ENCODE results near the gene TMEM187. TPM values are rescaled to one million over a fixed set of nuclear protein-coding genes. Genes with fewer than 3 reads are reported as not detected.

The TMEM187 gene
- total RNA-seq, 4 donors from 2014 or later, result 3.8 to 10.7 (median 8.7) TPM

- no peak within 1 kb of the TSS for H3K27ac ChIP-seq
Observed at GRCh38 chrX:153934762-153935325, 37.7 kb upstream of the TMEM187 start, which contains the start of gene NAA10. Gene NAA10 (minus strand): TSS chrX:153935037. CDS start chrX:153934904, 133 bp downstream.

GRCh38 chrX:153935326-153935851 is 37.2 kb upstream of the TMEM187 start:
- intact Hi-C loops (cut with DNase I), result loop anchor here (10.0 kb wide), 1 partner anchor 61 kb away; no protein-coding TSS in a partner anchor
- TF ChIP-seq CTCF (IDR thresholded peaks at IDR 0.05) (no peak), POLR2A (IDR thresholded peaks at IDR 0.05) (no peak)
- peak in 1 of 2 donors; percentile 19 for DNase-seq
- H3K27ac ChIP-seq, result no peak overlapping the region
- no peaks in the 10 kb centered on the region for H3K9me3 ChIP-seq
- peak overlapping the region in 1 of 3 donors; percentile 51 for H3K4me3 ChIP-seq (replicated peaks in 1 of 3)
- H3K4me1 ChIP-seq, result peaks cover 0 to 11% of the 10 kb centered on the region in 2 donors
- 33% methylated on average over 17 of the region's 32 CpGs; no CpG with 5 or more reads in 1 of the 2 donors for WGBS, 2 donors
- no peaks in the 10 kb centered on the region for H3K27me3 ChIP-seq
- peaks cover 0 to 5% of the 10 kb centered on the region in 2 donors for H3K36me3 ChIP-seq

More at GRCh38 chrX:153934762-153935325, 37.7 kb upstream of the TMEM187 start, which contains the start of gene NAA10:
- WGBS, 2 donors, result 10% methylated on average over 2 of the region's 87 CpGs; no CpG with 5 or more reads in 1 of the 2 donors
- peaks cover 0 to 11% of the 10 kb centered on the region in 2 donors for H3K4me1 ChIP-seq
- intact Hi-C loops (cut with DNase I), result loop anchor here (10.0 kb wide), 1 partner anchor 60 kb away; no protein-coding TSS in a partner anchor
- no peaks in the 10 kb centered on the region for H3K9me3 ChIP-seq
- peak; percentile 66 to 76 for DNase-seq
- peaks cover 0 to 5% of the 10 kb centered on the region in 2 donors for H3K36me3 ChIP-seq
- H3K27me3 ChIP-seq, result no peaks in the 10 kb centered on the region
- peak within 1 kb of the TSS; percentile 17 to 51 (median 47) for H3K4me3 ChIP-seq (replicated peaks in 1 of 3)
- TF ChIP-seq CTCF (IDR thresholded peaks at IDR 0.05) (no peak), POLR2A (IDR thresholded peaks at IDR 0.05) (peak in 1 of 2 donors; percentile 53)

GRCh38 chrX:153937056-153937455 is 35.5 kb upstream of the TMEM187 start:
- Histone ChIP-seq H3K9me3 (no peaks in the 10 kb centered on the region), H3K27ac (no peak overlapping the region), H3K36me3 (no peaks in the 10 kb centered on the region), H3K4me3 (replicated peaks in 1 of 3) (no peak overlapping the region), H3K4me1 (peaks cover 0 to 11% of the 10 kb centered on the region in 2 donors), H3K27me3 (no peaks in the 10 kb centered on the region)
- intact Hi-C loops (cut with DNase I), result loop anchor here (10.0 kb wide), 1 partner anchor 62 kb away; no protein-coding TSS in a partner anchor
- 93 to 100% methylated on average over 3 of the region's 3 CpGs for WGBS, 2 donors
- no peak for DNase-seq
- TF ChIP-seq CTCF (IDR thresholded peaks at IDR 0.05), result no peak
- TF ChIP-seq POLR2A (IDR thresholded peaks at IDR 0.05), result no peak

- intact Hi-C loops (cut with DNase I), result loop anchor here (10.0 kb wide), 1 partner anchor 64 kb away; no protein-coding TSS in a partner anchor
- Histone ChIP-seq H3K36me3 (no peaks in the 10 kb centered on the region), H3K9me3 (no peaks in the 10 kb centered on the region), H3K4me3 (replicated peaks in 1 of 3) (no peak overlapping the region), H3K27ac (no peak overlapping the region), H3K27me3 (no peaks in the 10 kb centered on the region), H3K4me1 (peaks cover 0 to 11% of the 10 kb centered on the region in 2 donors)
- no peak for DNase-seq
- TF ChIP-seq POLR2A (IDR thresholded peaks at IDR 0.05) (no peak), CTCF (IDR thresholded peaks at IDR 0.05) (no peak)
- 88% methylated on average over 6 to 8 of the region's 10 CpGs for WGBS, 2 donors
Observed at GRCh38 chrX:153938226-153938786, 34.2 kb upstream of the TMEM187 start.

Measured in thyroid gland (tissue), 4 donors.